ENCODE results near the gene TXN2. TPM values are rescaled to one million over a fixed set of nuclear protein-coding genes. Genes with fewer than 3 reads are reported as not detected.

TXN2 gene
- total RNA-seq, 1 experiment from 2014 or later = 87.0 TPM

DNA sequence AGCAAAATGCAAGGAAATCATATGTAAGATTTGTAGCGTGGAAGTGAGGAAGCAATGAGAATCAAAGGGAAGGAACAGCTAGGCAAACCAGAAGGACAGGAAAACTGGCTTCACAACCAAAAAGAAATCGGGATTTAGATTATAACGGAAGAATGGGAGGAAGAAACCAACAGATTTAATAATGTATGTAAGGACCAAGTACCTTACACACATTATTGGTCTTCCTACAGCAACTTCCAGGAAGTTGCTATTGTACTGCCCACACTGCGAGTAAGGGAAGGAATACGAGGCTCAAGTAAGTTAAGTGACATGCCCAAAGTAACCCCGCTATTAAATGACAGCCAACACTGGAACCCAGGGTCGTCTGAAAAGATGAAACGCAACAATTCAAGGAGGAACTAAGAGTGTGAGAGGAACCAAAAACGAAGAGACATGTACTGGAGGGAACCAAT is 473 bp downstream of the TXN2 start:
- BruUV-seq (replicated peaks) = no TSS peak
- peak overlapping the region; percentile 96 for H3K4me2 ChIP-seq (ENCODE audit: low read length)
- H3K36me3 ChIP-seq (ENCODE audit: control insufficient read depth in 1 of 2, insufficient read depth in 2 of 2, low read length in 2 of 2) = peaks cover 13 to 17% of the 10 kb centered on the region in 2 experiments; a peak in 3 of 4 replicates
- no peaks in the 10 kb centered on the region for H3K27me3 ChIP-seq (ENCODE audit: insufficient read depth, low read length)
- intact Hi-C loops (cut with micrococcal nuclease) = loop anchor here (1.0 kb wide), 1 partner anchor 242 kb away; the partner anchor contains the start of gene APOL2
- peaks cover 21% of the 10 kb centered on the region for H3K79me2 ChIP-seq (ENCODE audit: insufficient read depth, low read length)
- DNase-seq (ENCODE audit: low read depth, low spot score) (no peak), ATAC-seq (no peak)
- peak overlapping the region; percentile 84 to 99 for H3K4me3 ChIP-seq (replicated peaks in 1 of 2; ENCODE audit: low read depth in 1 of 2, low read length in 2 of 2)
- H3K9ac ChIP-seq (ENCODE audit: low read length) = peak overlapping the region; percentile 93
- H3K27ac ChIP-seq (ENCODE audit: low read depth, low read length) = peak overlapping the region; percentile 99
- H3K9me3 ChIP-seq (ENCODE audit: control insufficient read depth in 1 of 2, insufficient read depth in 1 of 2, low read depth in 1 of 2, low read length in 2 of 2) = no peaks in the 10 kb centered on the region
- H3K4me1 ChIP-seq (ENCODE audit: control insufficient read depth in 1 of 2, insufficient read depth in 2 of 2, low read length in 2 of 2) = peaks cover 6 to 13% of the 10 kb centered on the region in 2 experiments
- peak; percentile 85; the same call in 1 of the 2 replicates for TF ChIP-seq CBX3 (IDR thresholded peaks at IDR 0.05; ENCODE audit: low read depth)
- TF ChIP-seq EZH2 (IDR thresholded peaks at IDR 0.05) = no peak
- TF ChIP-seq TCF7L2 (IDR thresholded peaks at IDR 0.05; ENCODE audit: borderline replicate concordance, extremely low read depth, insufficient read depth, insufficient read length) = peak; percentile 40
- TF ChIP-seq JUND (IDR thresholded peaks at IDR 0.05) = no peak; the same call in 1 of the 2 replicates
- TF ChIP-seq EZH2phosphoT487 (IDR thresholded peaks at IDR 0.05; ENCODE audit: borderline replicate concordance) = no peak
- TF ChIP-seq, protein P1, sequence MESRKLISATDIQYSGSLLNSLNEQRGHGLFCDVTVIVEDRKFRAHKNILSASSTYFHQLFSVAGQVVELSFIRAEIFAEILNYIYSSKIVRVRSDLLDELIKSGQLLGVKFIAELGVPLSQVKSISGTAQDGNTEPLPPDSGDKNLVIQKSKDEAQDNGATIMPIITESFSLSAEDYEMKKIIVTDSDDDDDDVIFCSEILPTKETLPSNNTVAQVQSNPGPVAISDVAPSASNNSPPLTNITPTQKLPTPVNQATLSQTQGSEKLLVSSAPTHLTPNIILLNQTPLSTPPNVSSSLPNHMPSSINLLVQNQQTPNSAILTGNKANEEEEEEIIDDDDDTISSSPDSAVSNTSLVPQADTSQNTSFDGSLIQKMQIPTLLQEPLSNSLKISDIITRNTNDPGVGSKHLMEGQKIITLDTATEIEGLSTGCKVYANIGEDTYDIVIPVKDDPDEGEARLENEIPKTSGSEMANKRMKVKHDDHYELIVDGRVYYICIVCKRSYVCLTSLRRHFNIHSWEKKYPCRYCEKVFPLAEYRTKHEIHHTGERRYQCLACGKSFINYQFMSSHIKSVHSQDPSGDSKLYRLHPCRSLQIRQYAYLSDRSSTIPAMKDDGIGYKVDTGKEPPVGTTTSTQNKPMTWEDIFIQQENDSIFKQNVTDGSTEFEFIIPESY (IDR thresholded peaks at IDR 0.05; ENCODE audit: extremely low read depth, insufficient replicate concordance, low read length) = no peak
- peak; percentile 51; the same call in 1 of the 2 replicates for TF ChIP-seq SP1 (IDR thresholded peaks at IDR 0.05; ENCODE audit: low read depth)
- TF ChIP-seq RAD21 (IDR thresholded peaks at IDR 0.05; ENCODE audit: low read depth) = no peak
- TF ChIP-seq YY1 (IDR thresholded peaks at IDR 0.05; ENCODE audit: extremely low read depth, insufficient replicate concordance, low read depth, low read length) = no peak
- TF ChIP-seq, protein P2, sequence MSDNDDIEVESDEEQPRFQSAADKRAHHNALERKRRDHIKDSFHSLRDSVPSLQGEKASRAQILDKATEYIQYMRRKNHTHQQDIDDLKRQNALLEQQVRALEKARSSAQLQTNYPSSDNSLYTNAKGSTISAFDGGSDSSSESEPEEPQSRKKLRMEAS (IDR thresholded peaks at IDR 0.05) = no peak
- no peak for TF ChIP-seq EGR1 (IDR thresholded peaks at IDR 0.05; ENCODE audit: low read depth)
- TF ChIP-seq ELF1 (IDR thresholded peaks at IDR 0.05; ENCODE audit: borderline replicate concordance, low read depth) = peak; percentile 59
- TF ChIP-seq SIN3A (IDR thresholded peaks at IDR 0.05; ENCODE audit: low read depth) = no peak
- TF ChIP-seq ZNF274 (IDR thresholded peaks at IDR 0.05; ENCODE audit: low read depth, low read length) = no peak
- 0 out of 2 replicates have a peak, but pooled peaks have one; percentile 45 for TF ChIP-seq SRF (IDR thresholded peaks at IDR 0.05; ENCODE audit: low read depth)
- RAD21 ChIA-PET (ENCODE audit: low non-redundant PET in 1 of 2, low total read pairs in 2 of 2, uncharacterized antibody in 2 of 2, unreplicated experiment in 2 of 2) = no interaction called here
- no peak overlapping the region for H2AFZ ChIP-seq (ENCODE audit: low read depth, low read length, poor library complexity, severe bottlenecking)
- CTCF ChIA-PET = interaction anchor here (1.1 kb wide), 1 partner anchor 10 kb away, joined by 6 read pairs; no protein-coding TSS in a partner anchor
- no peaks in the 10 kb centered on the region for H3K9me2 ChIP-seq (ENCODE audit: insufficient read depth)
- POLR2A ChIA-PET = interaction anchor here (1.0 to 1.6 kb wide), 4 partner anchors 29 to 125 kb away, joined by 3 to 4 read pairs (median 3); partner anchors contain the start of gene MYH9
- no peaks in the 10 kb centered on the region for H4K20me1 ChIP-seq (ENCODE audit: insufficient read depth)
